ENCODE measurements around the gene PDE12. TPM values are rescaled to one million over a fixed set of nuclear protein-coding genes. Genes with fewer than 3 reads are reported as not detected.
A peak's percentile ranks its signal among the peaks of the same experiment; 100 is the strongest.
"Not testable (repeated sequence)": the region's sequence is repeated elsewhere in the genome, so short reads cannot be mapped to it uniquely, and the experiment has no call there.

PDE12 gene
- total RNA-seq, 1 donor from 2014 or later, result 19.5 TPM

DNA sequence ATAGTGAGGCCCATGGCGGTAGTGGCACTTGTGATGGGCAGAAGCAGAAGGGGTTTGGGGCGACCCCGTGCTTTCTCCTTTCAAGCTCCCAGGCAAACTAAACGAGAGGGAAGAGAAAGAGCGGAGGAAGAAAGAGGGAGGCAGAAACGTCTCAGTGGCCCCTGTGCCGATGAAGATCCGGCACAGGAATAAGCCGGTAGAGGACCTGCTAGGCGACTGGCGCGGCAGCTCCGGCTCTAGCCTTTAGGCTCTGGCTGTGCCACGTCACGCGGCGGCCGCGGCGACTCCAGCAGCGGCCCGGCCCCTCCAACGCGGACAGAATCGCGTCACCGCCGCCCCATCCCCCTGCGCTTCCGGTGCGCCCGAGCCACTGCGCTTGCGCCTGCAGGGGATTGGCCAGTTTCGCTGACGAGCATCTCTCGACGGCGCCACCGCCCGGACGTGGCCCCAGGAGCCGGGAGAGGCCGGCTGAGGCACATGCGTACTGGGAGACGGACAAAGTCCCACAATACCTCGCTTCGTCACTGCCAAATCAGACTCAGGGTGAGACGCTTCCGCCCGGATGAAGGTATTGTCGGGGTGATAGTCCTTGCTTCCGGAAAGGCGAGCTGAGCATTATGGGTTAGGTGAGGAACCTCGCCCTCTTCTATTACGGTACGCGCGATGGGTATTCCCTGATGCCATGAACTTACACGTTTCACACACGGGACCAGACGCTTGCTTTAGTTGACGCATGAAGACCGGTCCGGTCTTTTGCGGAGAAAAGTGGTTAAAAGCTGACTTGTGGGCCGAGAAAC, 41.3 kb downstream of the PDE12 start, which contains the start of gene ARF4:
Gene ARF4, minus strand, starts transcription at position 218 of the 797 bp plus-strand sequence. Its CDS starts 204 bp downstream, at position 14.
- Mint-ChIP-seq H3K4me1 (peaks cover 34% of the 10 kb centered on the region), H3K4me3 (peak within 1 kb of the TSS; percentile 94)
- DNase-seq (ENCODE audit: low read depth, low spot score), result peak; percentile 98

DNA sequence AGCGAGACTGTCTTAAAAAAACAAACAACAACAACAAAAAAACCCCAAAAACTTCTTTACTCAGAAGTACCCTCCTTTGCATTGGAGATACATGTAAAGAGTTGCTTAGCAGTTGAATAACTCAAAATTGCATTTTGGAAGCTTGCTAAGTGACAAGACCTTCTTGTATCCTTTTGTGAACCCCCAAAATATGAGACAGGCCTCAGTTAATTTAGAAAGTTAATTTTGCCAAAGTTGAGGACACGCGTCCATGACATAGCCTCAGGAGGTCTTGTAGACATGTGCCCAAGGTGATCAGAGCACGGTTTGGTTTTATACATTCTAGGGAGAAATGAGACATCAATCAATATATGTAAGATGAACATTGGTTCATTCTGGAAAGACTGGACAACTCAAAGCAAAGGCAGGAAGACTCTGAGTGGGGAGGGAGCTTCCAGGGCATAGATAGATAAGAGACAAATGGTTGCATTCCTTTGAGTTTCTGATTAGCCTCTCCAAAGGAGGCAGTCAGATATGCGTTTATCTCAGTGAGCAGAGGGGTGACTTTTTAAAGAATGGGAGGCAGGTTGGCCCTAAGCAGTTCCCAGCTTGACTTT, 42.8 kb downstream of the PDE12 start:
- H3K27me3 Mint-ChIP-seq (ENCODE audit: low read depth), result no peaks in the 10 kb centered on the region
- DNase-seq (ENCODE audit: low read depth, low spot score), result no peak
- H3K4me1 Mint-ChIP-seq, result peaks cover 29% of the 10 kb centered on the region
- peak overlapping the region; percentile 94 for H3K4me3 Mint-ChIP-seq
- no peak overlapping the region for H3K27ac Mint-ChIP-seq (ENCODE audit: unreplicated experiment)
- no peaks in the 10 kb centered on the region for H3K36me3 Mint-ChIP-seq (ENCODE audit: low read depth)
- no peak for TF ChIP-seq CTCF (conservative IDR thresholded peaks at IDR 0.05)
- H3K9me3 Mint-ChIP-seq, result no peaks in the 10 kb centered on the region

More for the DNA sequence above, 41.3 kb downstream of the PDE12 start, which contains the start of gene ARF4:
- H3K27me3 Mint-ChIP-seq (ENCODE audit: low read depth), result no peaks in the 10 kb centered on the region
- H3K9me3 Mint-ChIP-seq, result no peaks in the 10 kb centered on the region
- no peak for TF ChIP-seq CTCF (conservative IDR thresholded peaks at IDR 0.05)
- no peaks in the 10 kb centered on the region for H3K36me3 Mint-ChIP-seq (ENCODE audit: low read depth)
- H3K27ac Mint-ChIP-seq (ENCODE audit: unreplicated experiment), result peak within 1 kb of the TSS; percentile 100

DNA sequence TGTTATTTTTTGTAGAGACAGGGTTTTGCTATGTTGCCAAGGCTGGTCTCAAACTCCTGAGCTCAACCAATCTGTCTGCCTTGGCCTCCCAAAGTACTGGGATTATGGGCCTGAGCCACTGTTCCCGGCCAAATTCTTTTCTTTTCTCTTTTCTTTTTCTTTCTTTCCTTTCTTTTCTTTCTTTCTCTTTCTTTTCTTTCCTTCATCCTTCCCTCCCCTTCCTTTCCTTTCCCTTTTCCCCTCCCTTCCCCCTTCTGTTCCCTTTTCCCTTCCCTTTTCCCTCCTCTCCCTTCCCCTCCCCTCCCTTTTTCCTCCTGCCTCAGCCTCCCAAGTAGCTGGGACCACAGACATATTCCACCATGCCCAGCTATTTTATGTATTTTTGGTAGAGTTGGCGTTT, 44.1 kb downstream of the PDE12 start:
- Mint-ChIP-seq H3K27ac (ENCODE audit: unreplicated experiment) (no peak overlapping the region), H3K9me3 (no peaks in the 10 kb centered on the region), H3K36me3 (ENCODE audit: low read depth) (peaks cover 6% of the 10 kb centered on the region), H3K4me1 (peaks cover 18% of the 10 kb centered on the region), H3K4me3 (no peak overlapping the region), H3K27me3 (ENCODE audit: low read depth) (no peaks in the 10 kb centered on the region)
- no peak for TF ChIP-seq CTCF (conservative IDR thresholded peaks at IDR 0.05)
- DNase-seq (ENCODE audit: low read depth, low spot score), result no peak

DNA sequence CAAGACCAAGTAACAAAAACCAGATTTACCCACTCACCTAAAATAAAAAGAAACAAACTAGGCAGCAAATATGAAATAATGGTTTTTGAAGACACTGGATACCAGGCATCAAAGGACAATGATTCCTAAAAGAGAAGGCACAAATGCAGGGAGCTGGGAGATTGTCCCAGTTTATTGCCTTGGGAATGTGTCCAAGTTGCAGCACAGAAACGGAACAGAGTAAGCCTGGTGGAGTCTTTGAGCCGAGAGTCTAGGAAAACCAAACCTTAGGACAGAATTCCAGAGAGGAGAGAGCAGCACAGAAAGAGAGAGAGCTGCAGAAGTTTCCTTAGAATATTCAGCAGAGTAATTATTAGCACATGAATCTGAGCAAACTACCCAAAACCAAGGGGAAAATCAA, 48.9 kb downstream of the PDE12 start:
- no peak overlapping the region for H3K4me3 Mint-ChIP-seq
- peaks cover 14% of the 10 kb centered on the region for H3K9me3 Mint-ChIP-seq
- TF ChIP-seq CTCF (conservative IDR thresholded peaks at IDR 0.05), result no peak
- no peaks in the 10 kb centered on the region for H3K4me1 Mint-ChIP-seq
- H3K27ac Mint-ChIP-seq (ENCODE audit: unreplicated experiment), result no peak overlapping the region
- H3K36me3 Mint-ChIP-seq (ENCODE audit: low read depth), result peaks cover 35% of the 10 kb centered on the region
- no peaks in the 10 kb centered on the region for H3K27me3 Mint-ChIP-seq (ENCODE audit: low read depth)
- DNase-seq (ENCODE audit: low read depth, low spot score), result no peak

DNA sequence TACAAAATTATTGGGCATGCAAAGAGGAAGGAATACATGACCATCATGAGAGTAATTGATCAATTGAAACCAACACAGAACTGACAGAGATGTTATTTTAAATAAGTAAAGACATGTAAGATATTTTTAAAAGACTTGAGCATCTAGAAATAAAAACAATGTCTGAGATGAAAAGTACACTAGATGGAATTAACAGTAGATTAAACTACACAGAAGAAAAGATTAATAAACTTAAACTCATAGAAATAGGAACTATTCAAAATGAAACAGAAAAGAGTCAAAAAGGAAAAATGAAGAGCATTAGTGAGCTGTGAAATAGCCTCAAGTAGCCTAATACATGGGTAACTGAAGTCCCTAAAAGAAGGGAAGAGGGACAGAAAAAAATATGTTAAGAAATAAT, 49.6 kb downstream of the PDE12 start:
- no peak for DNase-seq (ENCODE audit: low read depth, low spot score)
- H3K4me3 Mint-ChIP-seq, result no peak overlapping the region
- H3K9me3 Mint-ChIP-seq, result peaks cover 14% of the 10 kb centered on the region
- H3K36me3 Mint-ChIP-seq (ENCODE audit: low read depth), result peaks cover 41% of the 10 kb centered on the region
- H3K4me1 Mint-ChIP-seq, result no peaks in the 10 kb centered on the region
- no peak for TF ChIP-seq CTCF (conservative IDR thresholded peaks at IDR 0.05)
- no peak overlapping the region for H3K27ac Mint-ChIP-seq (ENCODE audit: unreplicated experiment)
- H3K27me3 Mint-ChIP-seq (ENCODE audit: low read depth), result no peaks in the 10 kb centered on the region

DNA sequence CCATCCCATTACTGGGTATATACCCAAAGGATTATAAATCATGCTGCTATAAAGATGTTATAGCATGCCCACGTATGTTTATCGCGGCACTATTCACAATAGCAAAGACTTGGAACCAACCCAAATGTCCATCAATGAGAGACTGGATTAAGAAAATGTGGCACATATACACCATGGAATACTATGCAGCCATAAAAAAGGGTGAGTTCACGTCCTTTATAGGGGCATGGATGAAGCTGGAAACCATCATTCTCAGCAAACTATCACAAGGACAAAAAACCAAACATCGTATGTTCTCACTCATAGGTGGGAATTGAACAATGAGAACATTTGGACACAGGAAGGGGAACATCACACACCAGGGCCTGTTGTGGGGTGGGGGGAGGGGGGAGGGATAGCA, 55.8 kb downstream of the PDE12 start:
- Mint-ChIP-seq H3K9me3 (peaks cover 11% of the 10 kb centered on the region), H3K36me3 (ENCODE audit: low read depth) (peaks cover 34% of the 10 kb centered on the region)
- H3K4me1 Mint-ChIP-seq; H3K4me3 Mint-ChIP-seq; H3K27ac Mint-ChIP-seq (ENCODE audit: unreplicated experiment); H3K27me3 Mint-ChIP-seq (ENCODE audit: low read depth); DNase-seq (ENCODE audit: low read depth, low spot score): not testable (repeated sequence)
